OCI-LY3 (cell line): ENCODE results near the gene RIPOR1.

Experiments
- EZH2phosphoT487 ChIP-seq: fragments of 200-600 bp; shearing (Covaris generic); IDR thresholded peaks from 2 replicates; pipeline ENCODE4 v1.6.1; 2018; ENCODE audit warnings: antibody characterized with exemption, mixed run types, low read depth
- TF ChIP-seq, protein P1 (sequence below): fragments of 200-600, 300-600 bp; sonication (generic); IDR thresholded peaks from 2 replicates; pipeline ENCODE4 v1.5.1; 2014; ENCODE audit warnings: antibody characterized with exemption, low read length, low read depth

DNA sequence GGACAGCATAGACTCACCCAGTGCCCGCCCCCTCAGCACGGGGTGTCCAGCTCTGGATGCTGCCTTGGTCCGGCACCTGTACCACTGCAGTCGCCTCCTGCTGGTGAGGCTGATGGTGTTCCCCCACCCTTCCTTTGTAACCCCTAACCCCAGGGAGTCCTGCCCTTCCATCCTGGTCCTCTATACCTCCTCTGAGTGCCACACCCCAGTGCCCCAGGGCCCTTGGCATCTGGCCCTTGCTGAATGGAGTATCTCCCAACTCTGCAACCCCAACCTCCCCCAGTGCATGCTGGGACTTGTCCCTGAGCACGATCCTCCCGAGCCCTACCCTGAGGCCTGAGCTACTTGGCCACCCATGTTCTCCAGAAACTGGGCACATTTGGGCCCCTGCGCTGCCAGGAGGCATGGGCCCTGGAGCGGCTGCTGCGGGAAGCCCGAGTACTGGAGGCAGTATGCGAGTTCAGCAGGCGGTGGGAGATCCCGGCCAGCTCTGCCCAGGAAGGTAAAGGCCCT, 15.8 kb downstream of the RIPOR1 start:
- TF ChIP-seq, protein P1, sequence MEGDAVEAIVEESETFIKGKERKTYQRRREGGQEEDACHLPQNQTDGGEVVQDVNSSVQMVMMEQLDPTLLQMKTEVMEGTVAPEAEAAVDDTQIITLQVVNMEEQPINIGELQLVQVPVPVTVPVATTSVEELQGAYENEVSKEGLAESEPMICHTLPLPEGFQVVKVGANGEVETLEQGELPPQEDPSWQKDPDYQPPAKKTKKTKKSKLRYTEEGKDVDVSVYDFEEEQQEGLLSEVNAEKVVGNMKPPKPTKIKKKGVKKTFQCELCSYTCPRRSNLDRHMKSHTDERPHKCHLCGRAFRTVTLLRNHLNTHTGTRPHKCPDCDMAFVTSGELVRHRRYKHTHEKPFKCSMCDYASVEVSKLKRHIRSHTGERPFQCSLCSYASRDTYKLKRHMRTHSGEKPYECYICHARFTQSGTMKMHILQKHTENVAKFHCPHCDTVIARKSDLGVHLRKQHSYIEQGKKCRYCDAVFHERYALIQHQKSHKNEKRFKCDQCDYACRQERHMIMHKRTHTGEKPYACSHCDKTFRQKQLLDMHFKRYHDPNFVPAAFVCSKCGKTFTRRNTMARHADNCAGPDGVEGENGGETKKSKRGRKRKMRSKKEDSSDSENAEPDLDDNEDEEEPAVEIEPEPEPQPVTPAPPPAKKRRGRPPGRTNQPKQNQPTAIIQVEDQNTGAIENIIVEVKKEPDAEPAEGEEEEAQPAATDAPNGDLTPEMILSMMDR, result peak; percentile 29
- no peak for TF ChIP-seq EZH2phosphoT487
